ENCODE data around the gene LRG1.

GRCh38 chr19:4553092-4553695 is 13.4 kb upstream of the LRG1 start:
- TF ChIP-seq CTCF (IDR thresholded peaks at IDR 0.05) (no peak), POLR2AphosphoS5 (IDR thresholded peaks at IDR 0.05; ENCODE audit: low read depth, low read length) (no peak), SIN3A (IDR thresholded peaks at IDR 0.05; ENCODE audit: borderline replicate concordance, insufficient read depth, low read depth, low read length) (no peak), TCF7L2 (IDR thresholded peaks at IDR 0.05; ENCODE audit: low read depth, low read length) (no peak)
